ENCODE data around the gene PINK1.

The PINK1 gene

GRCh38 chr1:20660363-20660762 lies 27.1 kb downstream of the PINK1 start:
- Histone ChIP-seq H3K27ac (no peak overlapping the region), H3K9ac (ENCODE audit: insufficient read length) (peak overlapping the region; percentile 91), H3K9me3 (ENCODE audit: low read depth, low read length) (no peaks in the 10 kb centered on the region), H3K36me3 (ENCODE audit: insufficient read depth, low read length) (peaks cover 43% of the 10 kb centered on the region), H3K4me3 (peak overlapping the region; percentile 83)
- no peak for TF ChIP-seq POLR2AphosphoS5 (IDR thresholded peaks at IDR 0.05; ENCODE audit: borderline replicate concordance, low read depth, low read length)
- no peak for TF ChIP-seq EZH2 (IDR thresholded peaks at IDR 0.05)
- no peak for TF ChIP-seq FOXP2 (optimal IDR thresholded peaks at IDR 0.05; ENCODE audit: control extremely low read depth, extremely low read length, insufficient read depth)
- no peak for DNase-seq (ENCODE audit: low read depth, low spot score)

GRCh38 chr1:20660847-20661206 lies 27.6 kb downstream of the PINK1 start:
- Histone ChIP-seq H3K9ac (ENCODE audit: insufficient read length) (peak overlapping the region; percentile 91), H3K36me3 (ENCODE audit: insufficient read depth, low read length) (peaks cover 38% of the 10 kb centered on the region), H3K4me3 (peak overlapping the region; percentile 83), H3K9me3 (ENCODE audit: low read depth, low read length) (no peaks in the 10 kb centered on the region), H3K27ac (no peak overlapping the region)
- no peak for DNase-seq (ENCODE audit: low read depth, low spot score)
- TF ChIP-seq FOXP2 (optimal IDR thresholded peaks at IDR 0.05; ENCODE audit: control extremely low read depth, extremely low read length, insufficient read depth) (no peak), EZH2 (IDR thresholded peaks at IDR 0.05) (no peak), POLR2AphosphoS5 (IDR thresholded peaks at IDR 0.05; ENCODE audit: borderline replicate concordance, low read depth, low read length) (no peak)

- Histone ChIP-seq H3K36me3 (ENCODE audit: insufficient read depth, low read length) (peaks cover 32% of the 10 kb centered on the region), H3K9ac (ENCODE audit: insufficient read length) (peak within 1 kb of the TSS; percentile 91), H3K27ac (no peak within 1 kb of the TSS), H3K4me3 (peak within 1 kb of the TSS; percentile 83), H3K9me3 (ENCODE audit: low read depth, low read length) (no peaks in the 10 kb centered on the region)
- peak; percentile 91 for DNase-seq (ENCODE audit: low read depth, low spot score)
- peak; percentile 76 for TF ChIP-seq POLR2AphosphoS5 (IDR thresholded peaks at IDR 0.05; ENCODE audit: borderline replicate concordance, low read depth, low read length)
- TF ChIP-seq FOXP2 (optimal IDR thresholded peaks at IDR 0.05; ENCODE audit: control extremely low read depth, extremely low read length, insufficient read depth), result peak; percentile 51
- no peak for TF ChIP-seq EZH2 (IDR thresholded peaks at IDR 0.05)
Measured at GRCh38 chr1:20661207-20662109, 28.2 kb downstream of the PINK1 start, which contains the start of gene DDOST. Gene DDOST (minus strand): TSS chr1:20661369. CDS start chr1:20661350, 19 bp downstream.

GRCh38 chr1:20662110-20662475 lies 28.8 kb downstream of the PINK1 start:
- H3K27ac ChIP-seq, result no peak overlapping the region
- no peak for DNase-seq (ENCODE audit: low read depth, low spot score)
- H3K9ac ChIP-seq (ENCODE audit: insufficient read length), result peak overlapping the region; percentile 83
- H3K4me3 ChIP-seq, result peak overlapping the region; percentile 83
- TF ChIP-seq POLR2AphosphoS5 (IDR thresholded peaks at IDR 0.05; ENCODE audit: borderline replicate concordance, low read depth, low read length), result no peak; the same call in 1 of the 2 replicates
- TF ChIP-seq EZH2 (IDR thresholded peaks at IDR 0.05), result no peak
- TF ChIP-seq FOXP2 (optimal IDR thresholded peaks at IDR 0.05; ENCODE audit: control extremely low read depth, extremely low read length, insufficient read depth), result no peak
- H3K36me3 ChIP-seq (ENCODE audit: insufficient read depth, low read length), result peaks cover 25% of the 10 kb centered on the region; the same call in 1 of the 2 replicates
- no peaks in the 10 kb centered on the region for H3K9me3 ChIP-seq (ENCODE audit: low read depth, low read length)

GRCh38 chr1:20663365-20663764 lies 30.1 kb downstream of the PINK1 start:
- Histone ChIP-seq H3K27ac (no peak overlapping the region), H3K4me3 (no peak overlapping the region), H3K9ac (ENCODE audit: insufficient read length) (no peak overlapping the region), H3K9me3 (ENCODE audit: low read depth, low read length) (no peaks in the 10 kb centered on the region), H3K36me3 (ENCODE audit: insufficient read depth, low read length) (peaks cover 13% of the 10 kb centered on the region; the same call in 1 of the 2 replicates)
- no peak for DNase-seq (ENCODE audit: low read depth, low spot score)
- no peak for TF ChIP-seq FOXP2 (optimal IDR thresholded peaks at IDR 0.05; ENCODE audit: control extremely low read depth, extremely low read length, insufficient read depth)
- TF ChIP-seq EZH2 (IDR thresholded peaks at IDR 0.05), result no peak
- no peak for TF ChIP-seq POLR2AphosphoS5 (IDR thresholded peaks at IDR 0.05; ENCODE audit: borderline replicate concordance, low read depth, low read length)

GRCh38 chr1:20663969-20664715 lies 30.9 kb downstream of the PINK1 start:
- Histone ChIP-seq H3K9me3 (ENCODE audit: low read depth, low read length) (no peaks in the 10 kb centered on the region), H3K27ac (no peak overlapping the region), H3K9ac (ENCODE audit: insufficient read length) (no peak overlapping the region), H3K4me3 (no peak overlapping the region), H3K36me3 (ENCODE audit: insufficient read depth, low read length) (peaks cover 5% of the 10 kb centered on the region; the same call in 1 of the 2 replicates)
- TF ChIP-seq EZH2 (IDR thresholded peaks at IDR 0.05), result no peak
- TF ChIP-seq FOXP2 (optimal IDR thresholded peaks at IDR 0.05; ENCODE audit: control extremely low read depth, extremely low read length, insufficient read depth), result no peak
- TF ChIP-seq POLR2AphosphoS5 (IDR thresholded peaks at IDR 0.05; ENCODE audit: borderline replicate concordance, low read depth, low read length), result no peak
- no peak for DNase-seq (ENCODE audit: low read depth, low spot score)

GRCh38 chr1:20665726-20666125 lies 32.5 kb downstream of the PINK1 start:
- no peak for DNase-seq (ENCODE audit: low read depth, low spot score)
- Histone ChIP-seq H3K9ac (ENCODE audit: insufficient read length) (no peak overlapping the region), H3K9me3 (ENCODE audit: low read depth, low read length) (no peaks in the 10 kb centered on the region), H3K27ac (no peak overlapping the region), H3K36me3 (ENCODE audit: insufficient read depth, low read length) (no peaks in the 10 kb centered on the region), H3K4me3 (no peak overlapping the region)
- TF ChIP-seq POLR2AphosphoS5 (IDR thresholded peaks at IDR 0.05; ENCODE audit: borderline replicate concordance, low read depth, low read length), result no peak
- no peak for TF ChIP-seq EZH2 (IDR thresholded peaks at IDR 0.05)
- no peak for TF ChIP-seq FOXP2 (optimal IDR thresholded peaks at IDR 0.05; ENCODE audit: control extremely low read depth, extremely low read length, insufficient read depth)

- H3K4me3 ChIP-seq, result no peak overlapping the region
- H3K9me3 ChIP-seq (ENCODE audit: low read depth, low read length), result no peaks in the 10 kb centered on the region
- H3K27ac ChIP-seq, result no peak overlapping the region
- H3K9ac ChIP-seq (ENCODE audit: insufficient read length), result no peak overlapping the region
- TF ChIP-seq FOXP2 (optimal IDR thresholded peaks at IDR 0.05; ENCODE audit: control extremely low read depth, extremely low read length, insufficient read depth) (no peak), EZH2 (IDR thresholded peaks at IDR 0.05) (no peak), POLR2AphosphoS5 (IDR thresholded peaks at IDR 0.05; ENCODE audit: borderline replicate concordance, low read depth, low read length) (no peak)
- H3K36me3 ChIP-seq (ENCODE audit: insufficient read depth, low read length), result no peaks in the 10 kb centered on the region
- DNase-seq (ENCODE audit: low read depth, low spot score), result no peak
Measured at GRCh38 chr1:20666146-20666545, 32.9 kb downstream of the PINK1 start.
